ENCODE results near the gene AFG3L2. TPM values are rescaled to one million over a fixed set of nuclear protein-coding genes. Genes with fewer than 3 reads are reported as not detected.

AFG3L2 gene
- total and polyA plus RNA-seq, 2 of the 13 experiments (the other 11 are each of a cell fraction or from before 2014, with no cell fraction given), result 28.6 to 86.9 TPM

DNA sequence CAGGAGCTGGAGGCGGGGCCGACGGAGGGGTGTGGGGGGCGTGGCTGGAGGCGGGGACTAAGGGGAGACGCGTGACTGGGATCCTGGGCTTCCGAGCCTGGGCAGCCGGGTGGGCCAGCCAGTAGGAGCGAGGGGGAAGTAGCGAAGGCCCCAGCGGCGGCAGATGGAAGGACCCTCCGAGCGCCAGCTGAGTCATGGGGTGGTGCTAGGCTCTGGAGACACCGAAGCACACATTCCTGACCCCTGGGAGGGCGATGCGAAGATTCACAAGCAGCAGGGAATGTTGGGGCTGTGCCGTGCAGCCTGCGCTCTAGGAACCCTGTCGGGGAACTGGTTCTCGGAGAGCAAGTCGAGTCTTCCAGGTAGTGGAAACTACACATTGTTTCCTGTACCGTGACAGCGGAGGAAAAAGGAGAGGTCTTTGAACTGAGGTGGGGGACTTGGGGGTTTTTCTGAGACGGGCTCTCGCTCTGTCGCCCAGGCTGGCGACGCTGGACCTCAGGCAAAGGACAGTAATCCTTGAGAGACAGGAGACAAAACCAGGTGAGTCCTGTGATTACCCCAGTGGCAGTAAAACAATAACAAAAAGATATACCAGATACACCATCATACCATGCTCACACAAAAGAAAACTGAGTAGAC, 650 bp upstream of the AFG3L2 start (continued):
- TF ChIP-seq ASH2L (IDR thresholded peaks at IDR 0.05; ENCODE audit: insufficient read length, low read depth, low read length) (no peak), ARHGAP35 (CRISPR knock-in tag; IDR thresholded peaks at IDR 0.05; ENCODE audit: borderline replicate concordance) (no peak), ZNF652 (CRISPR knock-in tag; IDR thresholded peaks at IDR 0.05; ENCODE audit: borderline replicate concordance, low read depth) (no peak), ZNF33B (CRISPR knock-in tag; IDR thresholded peaks at IDR 0.05) (no peak), ZBTB42 (CRISPR knock-in tag; IDR thresholded peaks at IDR 0.05) (no peak), SP1 (IDR thresholded peaks at IDR 0.05) (no peak), SP1 (CRISPR knock-in tag; IDR thresholded peaks at IDR 0.05) (0 out of 2 replicates have a peak, but pooled peaks have one; percentile 23), ATAD3A (CRISPR knock-in tag; IDR thresholded peaks at IDR 0.05) (no peak), RELA (CRISPR knock-in tag; IDR thresholded peaks at IDR 0.05) (no peak), PHF8 (CRISPR knock-in tag; IDR thresholded peaks at IDR 0.05) (peak; percentile 63), SIN3A (IDR thresholded peaks at IDR 0.05; ENCODE audit: borderline replicate concordance, low read depth, low read length) (peak; percentile 88), MZF1 (CRISPR knock-in tag; IDR thresholded peaks at IDR 0.05; ENCODE audit: borderline replicate concordance) (0 out of 2 replicates have a peak, but pooled peaks have one; percentile 30), ZNF768 (CRISPR knock-in tag; IDR thresholded peaks at IDR 0.05) (no peak), MTF2 (CRISPR knock-in tag; IDR thresholded peaks at IDR 0.05; ENCODE audit: borderline replicate concordance) (no peak), ZNF878 (CRISPR knock-in tag; IDR thresholded peaks at IDR 0.05) (no peak), ZNF143 (CRISPR knock-in tag; IDR thresholded peaks at IDR 0.05) (peak; percentile 26; the same call in 1 of the 2 replicates), ZNF12 (CRISPR knock-in tag; IDR thresholded peaks at IDR 0.05) (peak; percentile 59; the same call in 1 of the 2 replicates), RAD51 (IDR thresholded peaks at IDR 0.05; ENCODE audit: borderline replicate concordance) (peak; percentile 37; the same call in 1 of the 2 replicates), CBX1 (IDR thresholded peaks at IDR 0.05; ENCODE audit: low read depth) (peak; percentile 59)
- TF ChIP-seq, protein P1, sequence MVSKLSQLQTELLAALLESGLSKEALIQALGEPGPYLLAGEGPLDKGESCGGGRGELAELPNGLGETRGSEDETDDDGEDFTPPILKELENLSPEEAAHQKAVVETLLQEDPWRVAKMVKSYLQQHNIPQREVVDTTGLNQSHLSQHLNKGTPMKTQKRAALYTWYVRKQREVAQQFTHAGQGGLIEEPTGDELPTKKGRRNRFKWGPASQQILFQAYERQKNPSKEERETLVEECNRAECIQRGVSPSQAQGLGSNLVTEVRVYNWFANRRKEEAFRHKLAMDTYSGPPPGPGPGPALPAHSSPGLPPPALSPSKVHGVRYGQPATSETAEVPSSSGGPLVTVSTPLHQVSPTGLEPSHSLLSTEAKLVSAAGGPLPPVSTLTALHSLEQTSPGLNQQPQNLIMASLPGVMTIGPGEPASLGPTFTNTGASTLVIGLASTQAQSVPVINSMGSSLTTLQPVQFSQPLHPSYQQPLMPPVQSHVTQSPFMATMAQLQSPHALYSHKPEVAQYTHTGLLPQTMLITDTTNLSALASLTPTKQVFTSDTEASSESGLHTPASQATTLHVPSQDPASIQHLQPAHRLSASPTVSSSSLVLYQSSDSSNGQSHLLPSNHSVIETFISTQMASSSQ (IDR thresholded peaks at IDR 0.05; ENCODE audit: low read depth), result no peak
- TF ChIP-seq, protein P1 (CRISPR knock-in tag; IDR thresholded peaks at IDR 0.05; ENCODE audit: borderline replicate concordance), result no peak
- TF ChIP-seq, protein P2, sequence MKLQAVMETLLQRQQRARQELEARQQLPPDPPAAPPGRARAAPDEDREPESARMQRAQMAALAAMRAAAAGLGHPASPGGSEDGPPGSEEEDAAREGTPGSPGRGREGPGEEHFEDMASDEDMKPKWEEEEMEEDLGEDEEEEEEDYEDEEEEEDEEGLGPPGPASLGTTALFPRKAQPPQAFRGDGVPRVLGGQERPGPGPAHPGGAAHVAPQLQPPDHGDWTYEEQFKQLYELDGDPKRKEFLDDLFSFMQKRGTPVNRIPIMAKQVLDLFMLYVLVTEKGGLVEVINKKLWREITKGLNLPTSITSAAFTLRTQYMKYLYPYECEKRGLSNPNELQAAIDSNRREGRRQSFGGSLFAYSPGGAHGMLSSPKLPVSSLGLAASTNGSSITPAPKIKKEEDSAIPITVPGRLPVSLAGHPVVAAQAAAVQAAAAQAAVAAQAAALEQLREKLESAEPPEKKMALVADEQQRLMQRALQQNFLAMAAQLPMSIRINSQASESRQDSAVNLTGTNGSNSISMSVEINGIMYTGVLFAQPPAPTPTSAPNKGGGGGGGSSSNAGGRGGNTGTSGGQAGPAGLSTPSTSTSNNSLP (IDR thresholded peaks at IDR 0.05; ENCODE audit: low read depth, low read length), result no peak
- TF ChIP-seq, protein P3, sequence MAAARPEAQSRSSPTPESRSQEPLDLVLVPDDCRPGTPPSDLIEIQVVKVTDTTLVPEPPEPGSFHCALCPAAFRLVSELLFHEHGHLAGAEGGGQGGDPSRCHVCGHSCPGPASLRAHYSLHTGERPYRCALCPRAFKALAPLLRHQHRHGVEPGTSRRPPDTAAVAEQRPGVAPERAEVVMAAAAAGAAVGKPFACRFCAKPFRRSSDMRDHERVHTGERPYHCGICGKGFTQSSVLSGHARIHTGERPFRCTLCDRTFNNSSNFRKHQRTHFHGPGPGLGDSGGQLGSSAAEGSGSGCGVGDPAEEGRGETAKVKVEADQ (CRISPR knock-in tag; IDR thresholded peaks at IDR 0.05; ENCODE audit: borderline replicate concordance), result no peak

All from HepG2 (cell line).